ENCODE data around the gene ARSB.

GRCh38 chr5:78915170-78915569 lies 69.9 kb downstream of the ARSB start:
- TF ChIP-seq CTCF (conservative IDR thresholded peaks at IDR 0.05; ENCODE audit: low read length) (no peak), EZH2phosphoT487 (IDR thresholded peaks at IDR 0.05; ENCODE audit: borderline replicate concordance) (no peak)
